Lung (tissue), 12 donors: ENCODE data around the gene THEMIS. TPM values are rescaled to one million over a fixed set of nuclear protein-coding genes. Genes with fewer than 3 reads are reported as not detected.
"Not testable (repeated sequence)": the region's sequence is repeated elsewhere in the genome, so short reads cannot be mapped to it uniquely, and the experiment has no call there.

ENCODE experiments used
- ATAC-seq: fragments of 200-7000 bp; cut with Tn5 transposase; one replicate; pipeline ENCODE4 v1.9.1; 2020; ENCODE audit warnings: moderate number of reproducible peaks; ENCODE audit not compliant: insufficient read depth, low FRiP score
- DNase-seq, 3 donors: peaks; one replicate each; pipeline ENCODE4 v3.0.0-alpha.2; 2013 to 2017
- H3K27ac ChIP-seq, 2 donors: one replicate each; pipeline ENCODE4 v1.5.1; 2013; ENCODE audit warnings: mild to moderate bottlenecking in 2 of 2, moderate library complexity in 2 of 2, control low read depth in 1 of 2, inconsistent platforms in 1 of 2, low read depth in 1 of 2, low read length in 1 of 2
- H3K27me3 ChIP-seq, 3 donors: one replicate each; pipeline ENCODE4 v1.5.1; 2013; ENCODE audit warnings: low read length in 2 of 3; ENCODE audit not compliant: control insufficient read depth in 3 of 3, insufficient read depth in 3 of 3
- H3K36me3 ChIP-seq, 4 donors: one replicate each; pipeline ENCODE4 v1.5.1; 2013; ENCODE audit warnings: low read length in 4 of 4, mild to moderate bottlenecking in 1 of 4, moderate library complexity in 1 of 4; ENCODE audit not compliant: control insufficient read depth in 4 of 4, insufficient read depth in 4 of 4
- H3K4me1 ChIP-seq, 5 donors: one replicate each; pipeline ENCODE4 v1.5.1; 2013; ENCODE audit warnings: low read length in 5 of 5, mild to moderate bottlenecking in 2 of 5, moderate library complexity in 1 of 5; ENCODE audit not compliant: control insufficient read depth in 5 of 5, insufficient read depth in 5 of 5
- H3K4me3 ChIP-seq: one replicate; pipeline ENCODE4 v1.5.1; 2013; ENCODE audit warnings: mild to moderate bottlenecking, control low read depth, moderate library complexity
- H3K9ac ChIP-seq, 2 donors: one replicate each; pipeline ENCODE4 v1.5.1; 2013; ENCODE audit warnings: low read length in 2 of 2, control low read depth in 1 of 2; ENCODE audit not compliant: insufficient read depth in 1 of 2
- H3K9me3 ChIP-seq, 4 donors: one replicate each; pipeline ENCODE4 v1.5.1; 2013; ENCODE audit warnings: low read length in 3 of 4, mild to moderate bottlenecking in 1 of 4, moderate library complexity in 1 of 4; ENCODE audit not compliant: control insufficient read depth in 4 of 4, insufficient read depth in 3 of 4
- WGBS, 2 donors: extraction: QIAGEN DNeasy Blood & Tissue Kit; methylation state at CpG; one replicate each; pipeline ENCODE4 v1.1.7; 2013; 5-methylcytosine and 5-hydroxymethylcytosine counted together
- polyA plus RNA-seq, 2 donors: library from polyadenylated mRNA; stranded (reverse); fragments of 200-250 nt; gene quantifications; one replicate each; pipeline ENCODE4 v1.2.1, GENCODE V29; 2013
- total RNA-seq, 2 donors: library from RNA; depleted of rRNA in 1 of 2; stranded (reverse); fragments of >200 nt in 1 of 2; gene quantifications; one replicate each; pipeline ENCODE4 v1.2.1, GENCODE V29; 2014 to 2021
- TF ChIP-seq, protein P1 (sequence below): IDR thresholded peaks from 2 replicates; pipeline ENCODE4 v1.5.1; 2012; ENCODE audit warnings: mild to moderate bottlenecking; ENCODE audit errors: control extremely low read depth, extremely low read depth
- donor health status: control.
- donor health status: control.
- donor health status: Bipolar disorder and iron deficiency.
- donor health status: healthy.
- donor health status: DM: yes; HTN: yes; CAD: no.

THEMIS gene
- total and polyA plus RNA-seq, 4 donors, result 0.22 to 0.86 (median 0.54) TPM

DNA sequence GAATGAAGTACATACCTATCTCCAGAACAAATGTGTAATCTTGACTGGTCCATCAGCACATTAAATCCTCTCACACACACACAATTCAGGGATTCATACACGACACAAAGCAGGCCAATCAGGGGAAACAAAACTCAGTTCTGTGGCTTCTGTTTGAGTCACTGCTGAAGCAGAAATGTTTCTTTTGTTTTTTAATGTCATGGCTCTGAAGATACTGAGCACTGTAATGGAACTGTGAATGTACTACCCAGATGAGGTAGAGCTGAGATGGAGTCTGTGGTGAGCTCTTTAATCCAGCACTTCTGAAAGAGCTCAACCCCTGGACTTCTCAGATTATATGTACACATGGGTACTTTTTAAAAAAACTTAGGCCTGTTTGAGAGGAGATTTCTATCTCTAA, 116.4 kb downstream of the THEMIS start:
- 69 to 82% methylated on average over 1 of the region's 1 CpG for WGBS, 2 donors
- Histone ChIP-seq H3K9me3 (peaks cover 0 to 6% (median 2%) of the 10 kb centered on the region in 4 donors), H3K36me3 (no peaks in the 10 kb centered on the region), H3K4me3 (no peak overlapping the region), H3K27me3 (no peaks in the 10 kb centered on the region), H3K4me1 (peaks cover 0 to 3% (median 0%) of the 10 kb centered on the region in 5 donors), H3K9ac (no peak overlapping the region), H3K27ac (no peak overlapping the region)
- no peak for ATAC-seq
- TF ChIP-seq, protein P1, sequence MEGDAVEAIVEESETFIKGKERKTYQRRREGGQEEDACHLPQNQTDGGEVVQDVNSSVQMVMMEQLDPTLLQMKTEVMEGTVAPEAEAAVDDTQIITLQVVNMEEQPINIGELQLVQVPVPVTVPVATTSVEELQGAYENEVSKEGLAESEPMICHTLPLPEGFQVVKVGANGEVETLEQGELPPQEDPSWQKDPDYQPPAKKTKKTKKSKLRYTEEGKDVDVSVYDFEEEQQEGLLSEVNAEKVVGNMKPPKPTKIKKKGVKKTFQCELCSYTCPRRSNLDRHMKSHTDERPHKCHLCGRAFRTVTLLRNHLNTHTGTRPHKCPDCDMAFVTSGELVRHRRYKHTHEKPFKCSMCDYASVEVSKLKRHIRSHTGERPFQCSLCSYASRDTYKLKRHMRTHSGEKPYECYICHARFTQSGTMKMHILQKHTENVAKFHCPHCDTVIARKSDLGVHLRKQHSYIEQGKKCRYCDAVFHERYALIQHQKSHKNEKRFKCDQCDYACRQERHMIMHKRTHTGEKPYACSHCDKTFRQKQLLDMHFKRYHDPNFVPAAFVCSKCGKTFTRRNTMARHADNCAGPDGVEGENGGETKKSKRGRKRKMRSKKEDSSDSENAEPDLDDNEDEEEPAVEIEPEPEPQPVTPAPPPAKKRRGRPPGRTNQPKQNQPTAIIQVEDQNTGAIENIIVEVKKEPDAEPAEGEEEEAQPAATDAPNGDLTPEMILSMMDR, result no peak
- no peak for DNase-seq

DNA sequence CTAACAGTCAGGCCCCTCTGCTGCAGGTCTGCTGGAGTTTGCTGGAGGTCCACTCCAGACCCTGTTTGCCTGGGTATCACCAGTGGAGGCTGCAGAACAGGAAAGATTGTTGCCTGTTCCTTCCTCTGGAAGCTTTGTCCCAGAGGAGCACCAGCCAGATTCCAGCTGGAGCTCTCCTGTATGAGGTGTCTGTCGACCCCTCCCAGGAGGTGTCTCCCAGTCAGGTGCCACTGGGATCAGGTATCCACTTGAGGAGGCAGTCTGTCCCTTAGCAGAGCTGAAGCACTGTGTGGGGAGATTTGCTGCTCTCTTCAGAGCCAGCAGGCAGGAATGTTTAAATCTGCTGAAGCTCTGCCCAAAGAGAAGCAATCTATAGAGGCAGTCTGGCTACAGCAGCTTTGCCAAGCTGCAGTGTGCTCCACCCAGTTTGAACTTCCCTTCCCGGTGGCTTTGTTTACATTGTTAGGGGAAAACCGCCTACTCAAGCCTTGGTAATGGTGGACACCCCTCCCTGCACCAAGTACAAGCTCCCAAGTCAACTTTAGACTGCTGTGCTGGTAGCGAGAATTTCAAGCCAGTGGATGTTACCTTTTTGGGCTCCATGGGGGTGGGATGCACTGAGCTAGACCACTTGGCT, 119.1 kb downstream of the THEMIS start:
- DNase-seq, H3K27ac ChIP-seq, H3K4me1 ChIP-seq, H3K9ac ChIP-seq, H3K9me3 ChIP-seq, H3K27me3 ChIP-seq, H3K36me3 ChIP-seq, H3K4me3 ChIP-seq, ATAC-seq: not testable (repeated sequence)
- WGBS, 2 donors, result 65 to 66% methylated on average over 4 of the region's 4 CpGs

DNA sequence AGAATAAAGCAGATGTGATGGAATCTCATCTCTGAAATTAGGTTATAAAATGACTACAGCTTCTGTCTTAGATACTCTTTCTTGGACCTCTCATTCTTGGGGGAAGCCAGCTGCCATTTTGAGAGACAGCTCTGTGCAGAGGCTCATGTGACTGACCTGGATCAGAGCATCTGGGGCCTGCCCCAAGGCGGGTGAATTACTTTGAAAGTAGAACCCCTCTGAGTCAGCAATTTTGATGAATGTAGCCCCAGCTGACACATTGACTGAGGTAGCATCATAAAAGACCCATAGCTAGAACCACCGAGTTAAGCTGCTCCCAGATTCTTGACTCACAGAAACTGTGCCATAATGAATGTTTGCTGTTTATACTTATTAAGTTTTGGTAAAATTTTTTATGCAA, 124.5 kb downstream of the THEMIS start:
- no peak overlapping the region for H3K4me3 ChIP-seq
- no peaks in the 10 kb centered on the region for H3K36me3 ChIP-seq
- no peak overlapping the region for H3K9ac ChIP-seq
- H3K4me1 ChIP-seq, result peaks cover 0 to 3% (median 0%) of the 10 kb centered on the region in 5 donors
- no peaks in the 10 kb centered on the region for H3K27me3 ChIP-seq
- no peak for ATAC-seq
- H3K9me3 ChIP-seq, result no peaks in the 10 kb centered on the region
- DNase-seq, result no peak
- WGBS, 2 donors, result 84 to 86% methylated on average over 2 of the region's 2 CpGs
- no peak overlapping the region for H3K27ac ChIP-seq
- TF ChIP-seq, protein P1, result no peak

DNA sequence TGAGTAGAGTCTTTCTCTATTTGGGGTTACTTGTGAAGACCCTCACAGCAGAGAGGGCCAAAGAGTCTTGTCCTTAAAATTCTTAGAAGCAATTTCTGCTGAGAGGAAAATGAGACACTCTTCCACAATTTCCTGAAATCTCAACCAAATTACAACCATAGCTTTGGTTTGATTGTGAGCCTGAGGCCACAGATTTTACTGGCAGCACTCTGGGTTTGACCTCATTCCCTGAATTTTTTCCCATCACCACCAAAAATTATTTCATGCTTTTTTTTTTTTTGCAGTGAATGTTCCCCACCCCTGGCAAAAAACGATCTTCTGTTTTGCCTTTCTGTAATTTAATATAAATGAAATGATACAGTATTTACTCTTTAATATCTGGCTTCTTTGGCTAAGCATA, 125.5 kb downstream of the THEMIS start:
- H3K9ac ChIP-seq, result no peak overlapping the region
- peaks cover 0 to 3% (median 0%) of the 10 kb centered on the region in 5 donors for H3K4me1 ChIP-seq
- WGBS, 2 donors, result 61 to 83% methylated on average over 1 of the region's 1 CpG
- H3K9me3 ChIP-seq, result no peaks in the 10 kb centered on the region
- no peak overlapping the region for H3K27ac ChIP-seq
- DNase-seq, result no peak
- TF ChIP-seq, protein P1, result no peak
- no peak for ATAC-seq
- H3K36me3 ChIP-seq, result no peaks in the 10 kb centered on the region
- no peak overlapping the region for H3K4me3 ChIP-seq
- H3K27me3 ChIP-seq, result no peaks in the 10 kb centered on the region
